HepG2 (cell line): ENCODE measurements around the gene KDM4B.

Source experiments
- SUZ12 ChIP-seq: fragments of 150-350 bp; IDR thresholded peaks from 2 replicates; pipeline ENCODE4 v1.6.1; 2014; ENCODE audit warnings: low read depth, low read length
- TF ChIP-seq, protein P1 (sequence below): sonication (generic); formaldehyde crosslinking; IDR thresholded peaks from 2 replicates; pipeline ENCODE4 v1.5.1; 2020; ENCODE audit warnings: missing genetic modification reagents, mild to moderate bottlenecking, borderline replicate concordance
- TF ChIP-seq, protein P2 (sequence below): sonication (generic); formaldehyde crosslinking; IDR thresholded peaks from 2 replicates; pipeline ENCODE4 v1.8.1; 2023; ENCODE audit warnings: missing genetic modification reagents, inconsistent platforms, borderline replicate concordance

DNA sequence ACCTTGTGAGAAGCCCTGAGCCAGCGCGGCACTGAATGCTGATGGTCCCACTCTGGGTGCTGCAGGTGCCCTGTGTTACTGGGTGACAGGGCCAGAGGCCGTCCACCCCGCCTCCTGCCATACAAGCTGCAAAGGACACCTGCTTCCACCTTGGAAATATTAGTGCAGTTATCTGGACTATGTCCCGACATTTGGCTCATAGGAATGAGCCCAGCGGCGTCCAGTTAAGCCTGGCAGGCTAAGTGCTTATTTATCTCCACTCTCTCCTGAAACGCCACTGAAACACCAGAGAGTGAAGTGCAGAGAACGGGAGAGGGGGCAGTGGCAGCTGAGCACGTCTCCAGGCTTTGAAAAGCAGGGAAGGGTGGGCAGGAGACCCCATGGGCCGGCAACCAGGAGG, 145.8 kb downstream of the KDM4B start:
- TF ChIP-seq, protein P1, sequence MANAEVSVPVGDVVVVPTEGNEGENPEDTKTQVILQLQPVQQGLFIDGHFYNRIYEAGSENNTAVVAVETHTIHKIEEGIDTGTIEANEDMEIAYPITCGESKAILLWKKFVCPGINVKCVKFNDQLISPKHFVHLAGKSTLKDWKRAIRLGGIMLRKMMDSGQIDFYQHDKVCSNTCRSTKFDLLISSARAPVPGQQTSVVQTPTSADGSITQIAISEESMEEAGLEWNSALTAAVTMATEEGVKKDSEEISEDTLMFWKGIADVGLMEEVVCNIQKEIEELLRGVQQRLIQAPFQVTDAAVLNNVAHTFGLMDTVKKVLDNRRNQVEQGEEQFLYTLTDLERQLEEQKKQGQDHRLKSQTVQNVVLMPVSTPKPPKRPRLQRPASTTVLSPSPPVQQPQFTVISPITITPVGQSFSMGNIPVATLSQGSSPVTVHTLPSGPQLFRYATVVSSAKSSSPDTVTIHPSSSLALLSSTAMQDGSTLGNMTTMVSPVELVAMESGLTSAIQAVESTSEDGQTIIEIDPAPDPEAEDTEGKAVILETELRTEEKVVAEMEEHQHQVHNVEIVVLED (CRISPR knock-in tag): no peak
- TF ChIP-seq, protein P2, sequence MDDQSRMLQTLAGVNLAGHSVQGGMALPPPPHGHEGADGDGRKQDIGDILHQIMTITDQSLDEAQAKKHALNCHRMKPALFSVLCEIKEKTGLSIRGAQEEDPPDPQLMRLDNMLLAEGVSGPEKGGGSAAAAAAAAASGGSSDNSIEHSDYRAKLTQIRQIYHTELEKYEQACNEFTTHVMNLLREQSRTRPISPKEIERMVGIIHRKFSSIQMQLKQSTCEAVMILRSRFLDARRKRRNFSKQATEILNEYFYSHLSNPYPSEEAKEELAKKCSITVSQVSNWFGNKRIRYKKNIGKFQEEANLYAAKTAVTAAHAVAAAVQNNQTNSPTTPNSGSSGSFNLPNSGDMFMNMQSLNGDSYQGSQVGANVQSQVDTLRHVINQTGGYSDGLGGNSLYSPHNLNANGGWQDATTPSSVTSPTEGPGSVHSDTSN (CRISPR knock-in tag): no peak
- TF ChIP-seq SUZ12: no peak
